Measurements from ENCODE around the gene CNGA4. TPM values are rescaled to one million over a fixed set of nuclear protein-coding genes. Genes with fewer than 3 reads are reported as not detected.
A peak's percentile ranks its signal among the peaks of the same experiment; 100 is the strongest.

Gene CNGA4, protein sequence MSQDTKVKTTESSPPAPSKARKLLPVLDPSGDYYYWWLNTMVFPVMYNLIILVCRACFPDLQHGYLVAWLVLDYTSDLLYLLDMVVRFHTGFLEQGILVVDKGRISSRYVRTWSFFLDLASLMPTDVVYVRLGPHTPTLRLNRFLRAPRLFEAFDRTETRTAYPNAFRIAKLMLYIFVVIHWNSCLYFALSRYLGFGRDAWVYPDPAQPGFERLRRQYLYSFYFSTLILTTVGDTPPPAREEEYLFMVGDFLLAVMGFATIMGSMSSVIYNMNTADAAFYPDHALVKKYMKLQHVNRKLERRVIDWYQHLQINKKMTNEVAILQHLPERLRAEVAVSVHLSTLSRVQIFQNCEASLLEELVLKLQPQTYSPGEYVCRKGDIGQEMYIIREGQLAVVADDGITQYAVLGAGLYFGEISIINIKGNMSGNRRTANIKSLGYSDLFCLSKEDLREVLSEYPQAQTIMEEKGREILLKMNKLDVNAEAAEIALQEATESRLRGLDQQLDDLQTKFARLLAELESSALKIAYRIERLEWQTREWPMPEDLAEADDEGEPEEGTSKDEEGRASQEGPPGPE
- not detected in 2 replicates for total RNA-seq

GRCh38 chr11:6238902-6239301 is at the start of gene CNGA4:
TSS of gene CNGA4 (plus strand) at chr11:6239089. CDS start at chr11:6239207, 118 bp downstream.
- no peak for DNase-seq (ENCODE audit: low read depth, low spot score)

GRCh38 chr11:6191742-6192141 is 47.1 kb upstream of the CNGA4 start:
- no peak for DNase-seq (ENCODE audit: low read depth, low spot score)

DNA sequence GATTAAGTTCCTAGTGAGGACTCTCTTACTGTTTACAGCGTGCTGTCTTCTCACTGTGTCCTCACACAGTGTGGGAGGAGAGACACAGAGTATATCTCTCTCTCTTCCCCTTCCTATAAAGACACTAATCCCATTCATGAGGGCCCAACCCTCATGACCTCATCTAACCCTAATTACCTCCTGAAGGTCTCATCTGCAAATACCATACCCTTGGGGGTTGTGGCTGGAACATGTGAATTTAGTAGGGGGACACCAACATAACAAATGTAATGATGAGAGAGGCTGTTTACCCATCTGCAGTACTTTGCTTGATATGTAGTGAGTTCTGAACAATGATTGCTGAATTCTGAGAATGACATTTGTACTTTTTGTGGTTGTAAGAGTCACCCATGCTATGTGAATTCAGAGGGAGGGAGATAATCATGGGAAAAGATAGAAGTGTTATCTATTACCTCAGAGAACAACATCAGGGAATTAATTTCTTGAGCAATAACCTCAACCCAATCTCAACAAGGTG is 44.8 kb upstream of the CNGA4 start:
- no peak for DNase-seq (ENCODE audit: low read depth, low spot score)

- DNase-seq (ENCODE audit: low read depth, low spot score) = no peak
Observed at GRCh38 chr11:6196396-6196795, 42.5 kb upstream of the CNGA4 start.

GRCh38 chr11:6197466-6198200 is 41.3 kb upstream of the CNGA4 start:
- no peak for DNase-seq (ENCODE audit: low read depth, low spot score)

DNA sequence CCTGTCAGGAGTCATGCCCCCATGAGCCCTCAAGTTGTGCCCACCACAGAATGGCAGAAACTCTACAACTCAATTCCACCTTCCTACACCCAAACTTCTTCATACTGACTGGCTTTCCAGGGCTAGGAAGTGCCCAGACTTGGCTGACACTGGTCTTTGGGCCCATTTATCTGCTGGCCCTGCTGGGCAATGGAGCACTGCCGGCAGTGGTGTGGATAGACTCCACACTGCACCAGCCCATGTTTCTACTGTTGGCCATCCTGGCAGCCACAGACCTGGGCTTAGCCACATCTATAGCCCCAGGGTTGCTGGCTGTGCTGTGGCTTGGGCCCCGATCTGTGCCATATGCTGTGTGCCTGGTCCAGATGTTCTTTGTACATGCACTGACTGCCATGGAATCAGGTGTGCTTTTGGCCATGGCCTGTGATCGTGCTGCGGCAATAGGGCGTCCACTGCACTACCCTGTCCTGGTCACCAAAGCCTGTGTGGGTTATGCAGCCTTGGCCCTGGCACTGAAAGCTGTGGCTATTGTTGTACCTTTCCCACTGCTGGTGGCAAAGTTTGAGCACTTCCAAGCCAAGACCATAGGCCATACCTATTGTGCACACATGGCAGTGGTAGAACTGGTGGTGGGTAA is 39.6 kb upstream of the CNGA4 start, which contains the start of gene OR52W1:
TSS of gene OR52W1 (plus strand) at position 51 of the 637 bp plus-strand sequence. CDS start at position 51, 0 bp downstream.
- DNase-seq (ENCODE audit: low read depth, low spot score) = no peak

DNA sequence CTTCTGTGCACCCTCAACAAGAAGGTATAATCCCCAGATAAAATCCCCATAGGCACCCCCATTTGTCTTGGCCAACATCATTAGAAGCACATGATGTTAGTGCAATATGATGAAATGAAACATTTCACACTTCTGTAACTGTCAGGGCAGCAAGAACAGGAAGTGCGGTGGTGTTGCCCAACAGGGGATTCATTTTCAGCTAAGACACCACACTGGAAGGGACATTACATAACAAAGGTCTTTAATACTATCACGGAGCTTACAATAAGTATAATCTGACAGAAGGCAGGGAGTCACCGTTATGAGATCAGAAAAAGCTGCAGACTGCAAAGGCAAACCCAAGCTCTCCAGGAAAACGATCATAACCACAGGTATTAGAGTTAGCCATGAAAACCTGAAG is 37.9 kb upstream of the CNGA4 start:
- DNase-seq (ENCODE audit: low read depth, low spot score) = no peak

GRCh38 chr11:6201481-6201880 is 37.4 kb upstream of the CNGA4 start:
- DNase-seq (ENCODE audit: low read depth, low spot score) = no peak

DNA sequence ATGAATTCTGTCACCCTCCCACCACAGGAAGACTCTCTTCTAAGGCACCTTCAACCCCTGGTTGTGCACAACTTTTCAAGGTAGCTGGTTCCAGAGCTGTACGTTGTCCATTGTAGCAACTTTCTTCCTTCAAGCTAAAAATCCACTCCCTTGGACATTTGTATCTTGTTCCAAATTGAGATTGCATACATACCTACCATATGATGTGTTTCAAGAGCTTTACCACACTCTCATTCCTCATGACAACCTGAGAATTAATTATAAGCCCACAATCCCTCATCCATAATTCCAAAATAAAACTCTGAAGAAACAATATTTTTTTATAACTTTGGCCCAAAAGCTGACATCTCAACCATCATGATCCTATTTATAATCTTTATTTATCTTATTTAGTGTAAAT is 36.8 kb upstream of the CNGA4 start:
- no peak for DNase-seq (ENCODE audit: low read depth, low spot score)

GRCh38 chr11:6203327-6203726 is 35.6 kb upstream of the CNGA4 start:
- no peak for DNase-seq (ENCODE audit: low read depth, low spot score)

DNA sequence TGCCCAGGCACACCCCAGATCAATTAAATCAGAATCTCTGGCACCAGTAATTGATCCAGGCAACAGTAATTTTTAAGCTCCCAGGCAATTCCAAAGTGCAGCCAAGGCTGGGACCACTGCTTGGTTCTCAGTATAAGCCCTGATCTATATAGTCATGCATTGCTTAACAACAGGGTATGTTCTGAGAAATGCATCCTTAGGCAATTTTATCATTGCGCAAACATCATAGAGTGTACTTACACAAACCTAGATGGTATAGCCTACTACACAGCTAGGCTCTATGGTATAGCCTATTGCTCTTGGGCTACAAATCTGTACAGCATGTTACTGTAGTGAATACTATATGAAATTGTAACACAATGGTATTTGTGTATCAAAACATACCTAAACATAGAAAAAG is 34.2 kb upstream of the CNGA4 start:
- no peak for DNase-seq (ENCODE audit: low read depth, low spot score)

DNA sequence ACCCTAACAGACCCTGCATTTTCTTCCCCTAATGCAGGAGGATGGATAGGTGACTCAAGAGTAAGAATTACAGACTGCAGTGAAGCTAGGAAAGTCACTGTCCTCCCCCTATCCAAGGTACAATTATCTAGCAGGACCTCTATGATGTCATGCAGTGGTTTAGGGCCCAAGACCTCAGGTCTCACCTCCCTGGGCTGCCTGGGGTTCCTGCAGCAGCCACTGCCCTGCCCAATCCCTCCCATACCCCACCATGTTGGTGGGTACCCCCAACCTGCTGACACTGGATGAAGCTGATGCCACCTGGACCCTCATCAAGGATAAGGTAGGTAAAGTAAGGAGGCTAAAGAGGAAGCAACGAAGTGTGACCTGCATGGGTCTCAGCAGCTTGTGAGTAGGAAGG is 33.5 kb upstream of the CNGA4 start, which contains the start of gene C11orf42:
TSS of gene C11orf42 (plus strand) at position 192 of the 400 bp plus-strand sequence. CDS start at position 251, 59 bp downstream.
- DNase-seq (ENCODE audit: low read depth, low spot score) = no peak

GRCh38 chr11:6206456-6207180 is 32.3 kb upstream of the CNGA4 start:
- no peak for DNase-seq (ENCODE audit: low read depth, low spot score)

DNA sequence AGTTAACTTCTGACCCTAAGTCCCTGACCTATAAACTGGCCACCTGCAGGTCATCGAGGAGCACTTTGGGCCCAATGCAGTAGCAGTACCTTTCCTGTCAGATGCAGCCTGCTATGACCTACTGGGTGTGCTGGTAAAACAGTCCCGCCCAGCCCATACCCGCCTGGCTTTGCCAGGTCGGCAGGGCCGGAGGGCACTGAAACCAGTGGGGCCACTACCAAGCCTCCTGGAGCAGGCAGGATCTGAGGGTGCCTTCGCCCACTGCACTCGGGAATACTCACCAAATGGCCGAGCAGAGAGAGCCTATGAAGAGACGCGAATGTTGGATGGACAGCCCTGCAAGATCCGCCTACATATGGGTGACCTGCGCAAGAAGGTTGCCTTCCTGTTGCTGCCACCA is 29.1 kb upstream of the CNGA4 start:
- no peak for DNase-seq (ENCODE audit: low read depth, low spot score)

- no peak for DNase-seq (ENCODE audit: low read depth, low spot score)
Observed at GRCh38 chr11:6210274-6210955, 28.5 kb upstream of the CNGA4 start.

DNA sequence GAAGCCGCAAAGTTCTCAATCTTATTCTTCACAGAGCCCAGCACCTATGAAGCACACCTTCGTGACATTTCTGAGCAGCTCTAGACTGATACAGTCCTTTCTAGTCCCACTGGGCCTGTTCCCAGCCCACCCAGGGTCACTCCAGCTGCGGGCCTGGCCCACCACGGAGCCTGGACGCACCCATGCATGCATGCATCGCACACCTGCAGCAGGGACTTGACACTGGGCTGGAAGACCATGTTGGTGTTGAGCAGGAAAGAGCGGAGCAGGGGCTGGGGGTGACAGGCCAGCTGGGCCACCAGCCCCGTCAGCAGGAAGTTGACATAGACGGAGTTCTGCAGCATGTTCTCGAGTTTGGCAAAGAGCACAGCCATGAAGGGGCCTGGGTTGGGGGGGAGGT is 24.4 kb upstream of the CNGA4 start:
- DNase-seq (ENCODE audit: low read depth, low spot score) = no peak

GRCh38 chr11:6216501-6216900 is 22.4 kb upstream of the CNGA4 start:
- no peak for DNase-seq (ENCODE audit: low read depth, low spot score)

DNA sequence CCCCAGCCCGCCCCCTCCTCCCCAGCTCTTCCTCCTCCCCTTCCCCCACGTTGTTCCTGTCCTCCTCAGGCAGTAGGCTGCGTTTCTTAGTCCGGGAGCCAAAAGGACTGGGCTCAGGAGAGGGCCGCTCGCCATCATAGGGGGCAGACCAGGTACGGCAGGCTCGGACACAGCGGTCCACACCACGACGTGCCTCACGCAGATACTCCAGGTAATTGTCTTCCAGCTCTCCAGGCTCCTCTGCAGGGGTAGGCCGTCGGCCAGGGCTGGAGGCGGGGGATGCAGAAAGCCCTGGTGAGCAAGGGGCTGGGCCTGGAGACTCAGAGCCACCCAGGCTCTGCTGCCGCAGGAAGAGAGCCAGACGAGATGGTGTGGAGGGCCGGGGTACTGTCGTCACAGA is 21.2 kb upstream of the CNGA4 start:
- DNase-seq (ENCODE audit: low read depth, low spot score) = no peak

DNA sequence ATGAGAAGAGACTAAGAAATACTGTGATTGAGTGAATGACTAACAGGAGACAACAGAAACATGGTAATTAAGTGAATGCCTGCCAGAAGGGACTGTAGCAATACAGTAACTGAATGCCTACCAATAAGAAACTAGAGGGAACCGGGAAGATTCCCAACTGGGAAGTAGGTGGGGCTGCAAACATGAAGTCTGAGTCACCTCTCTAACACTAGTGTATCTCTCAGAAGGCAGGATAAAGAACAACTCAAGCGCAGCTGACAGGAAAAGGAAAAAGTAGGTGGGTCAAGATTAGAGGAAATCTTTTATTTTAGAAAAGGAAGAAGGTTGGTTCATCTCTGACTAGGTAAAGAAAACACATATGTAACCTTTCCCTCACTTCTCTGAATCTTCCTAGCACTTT is 19.5 kb upstream of the CNGA4 start:
- peak; percentile 45 for DNase-seq (ENCODE audit: low read depth, low spot score)

DNA sequence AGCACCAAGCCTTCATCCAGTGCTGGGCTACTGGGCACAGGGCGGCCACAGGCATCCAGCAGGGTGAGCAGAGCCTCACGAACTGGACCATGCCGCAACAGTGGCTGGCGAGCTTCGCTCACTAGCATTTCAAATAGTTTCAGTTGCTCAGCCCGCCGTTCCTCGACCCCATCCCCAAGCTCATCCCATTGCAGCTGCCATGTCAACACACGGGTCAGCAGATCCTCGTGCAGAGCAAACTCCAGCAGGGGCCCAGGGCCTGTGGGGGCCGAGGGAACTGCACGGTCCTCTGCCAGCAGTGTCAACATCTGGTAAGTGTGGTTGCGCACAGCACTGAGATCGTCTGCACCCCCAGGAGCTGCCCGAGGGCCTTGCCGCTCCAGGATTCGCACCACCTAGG is 15.0 kb upstream of the CNGA4 start:
- DNase-seq (ENCODE audit: low read depth, low spot score) = no peak
